Measurements from ENCODE around the gene VIL1. TPM values are rescaled to one million over a fixed set of nuclear protein-coding genes. Genes with fewer than 3 reads are reported as not detected.

The VIL1 gene
- total and polyA plus RNA-seq, 2 donors = 0.14 to 0.16 TPM

- DNase-seq (ENCODE audit: low read depth in 6 of 9, low spot score in 9 of 9) = no peak
- H3K36me3 ChIP-seq (ENCODE audit: control insufficient read depth in 2 of 2, insufficient read depth in 2 of 2, low read length in 1 of 2) = no peaks in the 10 kb centered on the region
- over 99% methylated on average over 7 of the region's 7 CpGs for WGBS
- H3K9me3 ChIP-seq (ENCODE audit: control insufficient read depth in 2 of 2, insufficient read depth in 1 of 2, low read length in 1 of 2) = no peaks in the 10 kb centered on the region
- no peaks in the 10 kb centered on the region for H3K27me3 ChIP-seq (ENCODE audit: control insufficient read depth in 2 of 2, insufficient read depth in 1 of 2, low read length in 1 of 2)
- peaks cover 0 to 3% of the 10 kb centered on the region in 2 donors for H3K4me1 ChIP-seq (ENCODE audit: control insufficient read depth in 2 of 2, insufficient read depth in 2 of 2, low read length in 2 of 2)
- H3K27ac ChIP-seq (ENCODE audit: low read depth in 1 of 2, low read length in 1 of 2) = no peak overlapping the region
- H3K4me3 ChIP-seq (ENCODE audit: low read length in 2 of 2) = no peak overlapping the region
Observed at GRCh38 chr2:218419630-218420216, 800 bp downstream of the VIL1 start.

DNA sequence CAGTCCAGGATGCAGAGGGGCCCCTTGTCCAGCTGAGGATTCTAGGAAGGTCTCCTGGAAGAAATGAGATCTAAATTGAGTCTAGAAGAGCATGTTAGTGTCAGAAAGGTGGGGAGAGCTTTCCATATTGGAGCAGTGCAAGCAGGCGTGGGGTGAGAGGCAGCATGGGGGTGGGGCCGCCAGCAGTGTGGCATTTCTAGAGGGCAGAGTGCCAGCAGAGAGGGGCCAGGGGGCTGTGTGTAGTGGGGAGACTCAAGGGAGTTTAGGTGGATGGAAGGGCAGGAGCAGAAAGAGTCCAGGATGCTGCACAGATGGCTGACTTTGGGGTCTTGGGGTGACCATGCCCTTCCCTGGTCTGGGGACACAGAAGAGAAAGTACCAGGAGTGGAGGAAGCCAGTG, 2.1 kb downstream of the VIL1 start:
- H3K36me3 ChIP-seq (ENCODE audit: control insufficient read depth in 2 of 2, insufficient read depth in 2 of 2, low read length in 1 of 2) = no peaks in the 10 kb centered on the region
- DNase-seq (ENCODE audit: low read depth in 6 of 9, low spot score in 9 of 9) = no peak
- 89% methylated on average over 2 of the region's 2 CpGs for WGBS
- H3K4me3 ChIP-seq (ENCODE audit: low read length in 2 of 2) = no peak overlapping the region
- no peaks in the 10 kb centered on the region for H3K27me3 ChIP-seq (ENCODE audit: control insufficient read depth in 2 of 2, insufficient read depth in 1 of 2, low read length in 1 of 2)
- H3K4me1 ChIP-seq (ENCODE audit: control insufficient read depth in 2 of 2, insufficient read depth in 2 of 2, low read length in 2 of 2) = peaks cover 0 to 3% of the 10 kb centered on the region in 2 donors
- H3K9me3 ChIP-seq (ENCODE audit: control insufficient read depth in 2 of 2, insufficient read depth in 1 of 2, low read length in 1 of 2) = no peaks in the 10 kb centered on the region
- no peak overlapping the region for H3K27ac ChIP-seq (ENCODE audit: low read depth in 1 of 2, low read length in 1 of 2)

GRCh38 chr2:218422403-218423086, 3.6 kb downstream of the VIL1 start:
- WGBS = 96% methylated on average over 9 of the region's 9 CpGs
- DNase-seq (ENCODE audit: low read depth in 6 of 9, low spot score in 9 of 9) = no peak
- no peak overlapping the region for H3K27ac ChIP-seq (ENCODE audit: low read depth in 1 of 2, low read length in 1 of 2)
- H3K9me3 ChIP-seq (ENCODE audit: control insufficient read depth in 2 of 2, insufficient read depth in 1 of 2, low read length in 1 of 2) = no peaks in the 10 kb centered on the region
- H3K27me3 ChIP-seq (ENCODE audit: control insufficient read depth in 2 of 2, insufficient read depth in 1 of 2, low read length in 1 of 2) = no peaks in the 10 kb centered on the region
- no peak overlapping the region for H3K4me3 ChIP-seq (ENCODE audit: low read length in 2 of 2)
- H3K36me3 ChIP-seq (ENCODE audit: control insufficient read depth in 2 of 2, insufficient read depth in 2 of 2, low read length in 1 of 2) = no peaks in the 10 kb centered on the region
- H3K4me1 ChIP-seq (ENCODE audit: control insufficient read depth in 2 of 2, insufficient read depth in 2 of 2, low read length in 2 of 2) = peaks cover 0 to 3% of the 10 kb centered on the region in 2 donors

GRCh38 chr2:218423584-218423983, 4.7 kb downstream of the VIL1 start:
- no peak overlapping the region for H3K4me3 ChIP-seq (ENCODE audit: low read length in 2 of 2)
- H3K27ac ChIP-seq (ENCODE audit: low read depth in 1 of 2, low read length in 1 of 2) = no peak overlapping the region
- H3K36me3 ChIP-seq (ENCODE audit: control insufficient read depth in 2 of 2, insufficient read depth in 2 of 2, low read length in 1 of 2) = no peaks in the 10 kb centered on the region
- no peaks in the 10 kb centered on the region for H3K9me3 ChIP-seq (ENCODE audit: control insufficient read depth in 2 of 2, insufficient read depth in 1 of 2, low read length in 1 of 2)
- WGBS = 92% methylated on average over 9 of the region's 9 CpGs
- H3K4me1 ChIP-seq (ENCODE audit: control insufficient read depth in 2 of 2, insufficient read depth in 2 of 2, low read length in 2 of 2) = peaks cover 0 to 3% of the 10 kb centered on the region in 2 donors
- no peak for DNase-seq (ENCODE audit: low read depth in 6 of 9, low spot score in 9 of 9)
- no peaks in the 10 kb centered on the region for H3K27me3 ChIP-seq (ENCODE audit: control insufficient read depth in 2 of 2, insufficient read depth in 1 of 2, low read length in 1 of 2)

DNA sequence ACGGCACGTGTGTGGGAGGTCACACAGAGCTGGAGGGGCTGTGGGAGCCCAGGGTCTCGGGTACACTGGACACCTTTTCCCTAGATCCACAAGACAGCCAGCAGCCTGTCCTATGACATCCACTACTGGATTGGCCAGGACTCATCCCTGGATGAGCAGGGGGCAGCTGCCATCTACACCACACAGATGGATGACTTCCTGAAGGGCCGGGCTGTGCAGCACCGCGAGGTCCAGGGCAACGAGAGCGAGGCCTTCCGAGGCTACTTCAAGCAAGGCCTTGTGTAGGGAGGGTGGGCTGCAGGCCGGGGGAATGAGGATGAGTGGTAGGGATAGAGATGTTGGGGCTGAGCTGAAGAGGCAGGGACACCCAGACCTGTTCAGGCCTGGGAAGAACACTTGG, 6.6 kb downstream of the VIL1 start:
- Histone ChIP-seq H3K36me3 (ENCODE audit: control insufficient read depth in 2 of 2, insufficient read depth in 2 of 2, low read length in 1 of 2) (no peaks in the 10 kb centered on the region), H3K27me3 (ENCODE audit: control insufficient read depth in 2 of 2, insufficient read depth in 1 of 2, low read length in 1 of 2) (no peaks in the 10 kb centered on the region), H3K4me3 (ENCODE audit: low read length in 2 of 2) (no peak overlapping the region), H3K9me3 (ENCODE audit: control insufficient read depth in 2 of 2, insufficient read depth in 1 of 2, low read length in 1 of 2) (no peaks in the 10 kb centered on the region), H3K27ac (ENCODE audit: low read depth in 1 of 2, low read length in 1 of 2) (no peak overlapping the region), H3K4me1 (ENCODE audit: control insufficient read depth in 2 of 2, insufficient read depth in 2 of 2, low read length in 2 of 2) (no peaks in the 10 kb centered on the region)
- WGBS = 96% methylated on average over 10 of the region's 10 CpGs
- no peak for DNase-seq (ENCODE audit: low read depth in 6 of 9, low spot score in 9 of 9)

DNA sequence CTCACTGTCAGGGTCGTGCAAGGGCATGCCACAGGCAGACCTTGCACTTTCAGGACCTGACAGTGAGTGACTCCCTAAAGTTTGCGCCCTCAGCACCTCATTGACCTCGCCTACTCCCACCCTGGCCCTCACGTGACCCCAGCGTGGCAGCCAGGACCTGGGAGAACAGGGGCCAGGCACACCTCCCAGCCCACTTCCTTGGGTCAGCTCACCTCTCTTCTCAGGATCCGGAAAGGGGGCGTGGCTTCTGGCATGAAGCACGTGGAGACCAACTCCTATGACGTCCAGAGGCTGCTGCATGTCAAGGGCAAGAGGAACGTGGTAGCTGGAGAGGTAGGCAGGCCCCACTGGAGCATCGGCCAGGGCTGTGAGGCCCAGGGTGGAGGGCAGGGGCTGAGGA, 8.8 kb downstream of the VIL1 start:
- no peaks in the 10 kb centered on the region for H3K27me3 ChIP-seq (ENCODE audit: control insufficient read depth in 2 of 2, insufficient read depth in 1 of 2, low read length in 1 of 2)
- H3K4me1 ChIP-seq (ENCODE audit: control insufficient read depth in 2 of 2, insufficient read depth in 2 of 2, low read length in 2 of 2) = no peaks in the 10 kb centered on the region
- H3K4me3 ChIP-seq (ENCODE audit: low read length in 2 of 2) = no peak overlapping the region
- H3K36me3 ChIP-seq (ENCODE audit: control insufficient read depth in 2 of 2, insufficient read depth in 2 of 2, low read length in 1 of 2) = no peaks in the 10 kb centered on the region
- DNase-seq (ENCODE audit: low read depth in 6 of 9, low spot score in 9 of 9) = no peak
- H3K27ac ChIP-seq (ENCODE audit: low read depth in 1 of 2, low read length in 1 of 2) = no peak overlapping the region
- no peaks in the 10 kb centered on the region for H3K9me3 ChIP-seq (ENCODE audit: control insufficient read depth in 2 of 2, insufficient read depth in 1 of 2, low read length in 1 of 2)
- WGBS = 93% methylated on average over 11 of the region's 11 CpGs

DNA sequence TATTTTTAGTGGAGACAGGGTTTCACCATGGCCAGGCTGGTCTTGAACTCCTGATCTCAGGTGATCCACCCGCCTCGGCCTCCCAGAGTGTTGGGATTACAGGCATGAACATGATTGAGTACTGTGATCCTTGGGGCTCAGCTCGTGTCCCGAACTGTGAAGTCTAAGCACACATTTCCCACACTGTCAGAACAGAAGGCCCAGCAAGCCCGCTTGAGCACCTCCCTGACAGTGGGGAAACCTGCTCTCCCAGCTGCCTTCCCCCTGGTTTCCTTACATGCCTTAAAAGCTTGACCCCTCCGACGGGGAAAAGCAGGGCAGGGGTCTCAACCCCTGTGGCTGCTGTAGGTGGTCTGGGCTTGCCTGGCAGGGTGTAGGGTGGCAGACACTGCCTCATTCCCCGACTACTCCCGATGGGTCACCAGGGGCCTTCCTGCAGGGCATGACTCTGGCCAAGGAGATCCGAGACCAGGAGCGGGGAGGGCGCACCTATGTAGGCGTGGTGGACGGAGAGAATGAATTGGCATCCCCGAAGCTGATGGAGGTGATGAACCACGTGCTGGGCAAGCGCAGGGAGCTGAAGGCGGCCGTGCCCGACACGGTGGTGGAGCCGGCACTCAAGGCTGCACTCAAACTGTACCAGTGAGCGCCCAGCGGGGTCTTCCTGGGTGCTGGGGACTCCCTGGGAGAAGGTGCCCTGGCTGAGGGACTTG, 10.1 kb downstream of the VIL1 start:
- Histone ChIP-seq H3K4me1 (ENCODE audit: control insufficient read depth in 2 of 2, insufficient read depth in 2 of 2, low read length in 2 of 2) (no peaks in the 10 kb centered on the region), H3K9me3 (ENCODE audit: control insufficient read depth in 2 of 2, insufficient read depth in 1 of 2, low read length in 1 of 2) (no peaks in the 10 kb centered on the region), H3K4me3 (ENCODE audit: low read length in 2 of 2) (no peak overlapping the region), H3K27ac (ENCODE audit: low read depth in 1 of 2, low read length in 1 of 2) (no peak overlapping the region), H3K27me3 (ENCODE audit: control insufficient read depth in 2 of 2, insufficient read depth in 1 of 2, low read length in 1 of 2) (no peaks in the 10 kb centered on the region), H3K36me3 (ENCODE audit: control insufficient read depth in 2 of 2, insufficient read depth in 2 of 2, low read length in 1 of 2) (no peaks in the 10 kb centered on the region)
- WGBS = 96% methylated on average over 24 of the region's 24 CpGs
- DNase-seq (ENCODE audit: low read depth in 6 of 9, low spot score in 9 of 9) = no peak

GRCh38 chr2:218429911-218430692, 11.2 kb downstream of the VIL1 start:
- no peaks in the 10 kb centered on the region for H3K27me3 ChIP-seq (ENCODE audit: control insufficient read depth in 2 of 2, insufficient read depth in 1 of 2, low read length in 1 of 2)
- no peaks in the 10 kb centered on the region for H3K36me3 ChIP-seq (ENCODE audit: control insufficient read depth in 2 of 2, insufficient read depth in 2 of 2, low read length in 1 of 2)
- H3K27ac ChIP-seq (ENCODE audit: low read depth in 1 of 2, low read length in 1 of 2) = no peak overlapping the region
- no peak overlapping the region for H3K4me3 ChIP-seq (ENCODE audit: low read length in 2 of 2)
- WGBS = 78% methylated on average over 9 of the region's 9 CpGs
- no peaks in the 10 kb centered on the region for H3K4me1 ChIP-seq (ENCODE audit: control insufficient read depth in 2 of 2, insufficient read depth in 2 of 2, low read length in 2 of 2)
- no peaks in the 10 kb centered on the region for H3K9me3 ChIP-seq (ENCODE audit: control insufficient read depth in 2 of 2, insufficient read depth in 1 of 2, low read length in 1 of 2)
- DNase-seq (ENCODE audit: low read depth in 6 of 9, low spot score in 9 of 9) = no peak

DNA sequence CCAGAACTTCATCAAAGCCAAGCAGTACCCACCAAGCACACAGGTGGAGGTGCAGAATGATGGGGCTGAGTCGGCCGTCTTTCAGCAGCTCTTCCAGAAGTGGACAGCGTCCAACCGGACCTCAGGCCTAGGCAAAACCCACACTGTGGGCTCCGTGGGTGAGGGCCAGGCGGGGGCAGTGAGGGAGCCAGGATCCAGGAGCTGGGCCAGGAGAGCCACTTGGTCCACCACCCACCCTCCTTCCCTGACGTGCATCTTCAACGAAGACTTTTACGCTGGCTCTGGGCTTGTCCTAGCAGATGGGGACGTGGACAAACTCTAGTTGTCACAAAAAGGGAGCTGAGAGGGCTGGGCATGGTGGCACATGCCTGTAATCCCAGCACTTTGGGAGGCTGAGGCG, 11.8 kb downstream of the VIL1 start:
- no peak overlapping the region for H3K27ac ChIP-seq (ENCODE audit: low read depth in 1 of 2, low read length in 1 of 2)
- H3K9me3 ChIP-seq (ENCODE audit: control insufficient read depth in 2 of 2, insufficient read depth in 1 of 2, low read length in 1 of 2) = no peaks in the 10 kb centered on the region
- no peaks in the 10 kb centered on the region for H3K4me1 ChIP-seq (ENCODE audit: control insufficient read depth in 2 of 2, insufficient read depth in 2 of 2, low read length in 2 of 2)
- no peak for DNase-seq (ENCODE audit: low read depth in 6 of 9, low spot score in 9 of 9)
- no peak overlapping the region for H3K4me3 ChIP-seq (ENCODE audit: low read length in 2 of 2)
- no peaks in the 10 kb centered on the region for H3K36me3 ChIP-seq (ENCODE audit: control insufficient read depth in 2 of 2, insufficient read depth in 2 of 2, low read length in 1 of 2)
- WGBS = 98% methylated on average over 11 of the region's 11 CpGs
- no peaks in the 10 kb centered on the region for H3K27me3 ChIP-seq (ENCODE audit: control insufficient read depth in 2 of 2, insufficient read depth in 1 of 2, low read length in 1 of 2)
